Measurements from ENCODE around the gene GPR35.

DNA sequence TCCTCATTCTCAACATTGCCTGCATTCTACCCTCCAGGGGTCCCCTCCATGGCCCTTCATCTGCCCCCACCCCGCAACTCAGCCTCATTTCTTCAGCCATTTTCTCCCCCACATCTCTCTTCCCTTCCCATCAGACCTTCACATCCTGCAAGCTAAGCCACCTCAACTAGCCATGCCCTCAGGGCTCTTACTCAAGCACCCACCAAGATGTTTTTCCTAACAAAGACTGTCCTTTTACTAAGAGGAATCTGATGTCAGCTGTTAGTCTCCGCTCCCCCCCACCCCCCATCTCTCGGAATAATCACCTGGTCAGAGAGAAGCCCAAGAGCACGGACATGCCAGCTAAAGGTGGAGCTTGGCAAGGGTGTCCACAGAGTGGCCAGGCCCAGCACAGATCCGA is 43.5 kb upstream of the GPR35 start:
- TF ChIP-seq NFE2L1 (CRISPR knock-in tag; IDR thresholded peaks at IDR 0.05; ENCODE audit: borderline replicate concordance) = no peak
- TF ChIP-seq, protein P1, sequence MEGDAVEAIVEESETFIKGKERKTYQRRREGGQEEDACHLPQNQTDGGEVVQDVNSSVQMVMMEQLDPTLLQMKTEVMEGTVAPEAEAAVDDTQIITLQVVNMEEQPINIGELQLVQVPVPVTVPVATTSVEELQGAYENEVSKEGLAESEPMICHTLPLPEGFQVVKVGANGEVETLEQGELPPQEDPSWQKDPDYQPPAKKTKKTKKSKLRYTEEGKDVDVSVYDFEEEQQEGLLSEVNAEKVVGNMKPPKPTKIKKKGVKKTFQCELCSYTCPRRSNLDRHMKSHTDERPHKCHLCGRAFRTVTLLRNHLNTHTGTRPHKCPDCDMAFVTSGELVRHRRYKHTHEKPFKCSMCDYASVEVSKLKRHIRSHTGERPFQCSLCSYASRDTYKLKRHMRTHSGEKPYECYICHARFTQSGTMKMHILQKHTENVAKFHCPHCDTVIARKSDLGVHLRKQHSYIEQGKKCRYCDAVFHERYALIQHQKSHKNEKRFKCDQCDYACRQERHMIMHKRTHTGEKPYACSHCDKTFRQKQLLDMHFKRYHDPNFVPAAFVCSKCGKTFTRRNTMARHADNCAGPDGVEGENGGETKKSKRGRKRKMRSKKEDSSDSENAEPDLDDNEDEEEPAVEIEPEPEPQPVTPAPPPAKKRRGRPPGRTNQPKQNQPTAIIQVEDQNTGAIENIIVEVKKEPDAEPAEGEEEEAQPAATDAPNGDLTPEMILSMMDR (CRISPR knock-in tag; IDR thresholded peaks at IDR 0.05) = no peak
- no peak for TF ChIP-seq SMYD3 (CRISPR knock-in tag; IDR thresholded peaks at IDR 0.05)
- TF ChIP-seq POLR2AphosphoS5 (IDR thresholded peaks at IDR 0.05; ENCODE audit: low read depth, low read length) = no peak
- TF ChIP-seq CEBPB (IDR thresholded peaks at IDR 0.05; ENCODE audit: borderline replicate concordance, low read depth, low read length) = no peak
